Esophagus muscularis mucosa (tissue), 4 donors: ENCODE data around the gene TMEM150A.

ENCODE experiments used
- CTCF ChIP-seq, 3 experiments: fragments of 200-600 bp in 2 of 3; fragments of 450-650 bp in 1 of 3; sonication (generic) in 2 of 3; IDR thresholded peaks; one replicate each; pipeline ENCODE4 v1.5.1; 2017 to 2019; ENCODE audit warnings: antibody characterized with exemption in 3 of 3, mild to moderate bottlenecking in 2 of 3, moderate library complexity in 1 of 3
- EP300 ChIP-seq: sonication (generic); formaldehyde crosslinking; IDR thresholded peaks from one replicate; pipeline ENCODE4 v1.6.1; 2017; ENCODE audit warnings: antibody characterized with exemption
- POLR2A ChIP-seq: fragments of 450-650 bp; IDR thresholded peaks from one replicate; pipeline ENCODE4 v1.6.1; 2017; ENCODE audit warnings: antibody characterized with exemption, moderate library complexity, mild to moderate bottlenecking, low read depth
- POLR2AphosphoS5 ChIP-seq, 2 donors: sonication (generic); formaldehyde crosslinking; IDR thresholded peaks; one replicate each; pipeline ENCODE4 v1.6.1; 2017; ENCODE audit warnings: antibody characterized with exemption in 2 of 2

GRCh38 chr2:85558160-85558559, 44.3 kb downstream of the TMEM150A start:
- TF ChIP-seq EP300 (no peak), CTCF (IDR thresholded peaks at IDR 0.05) (no peak), POLR2A (no peak), POLR2AphosphoS5 (IDR thresholded peaks at IDR 0.05) (no peak)
